GM18498 (cell line): Measurements from ENCODE around the gene KCNJ9.
"Not testable (repeated sequence)": the region's sequence is repeated elsewhere in the genome, so short reads cannot be mapped to it uniquely, and the experiment has no call there.

Source experiments
- ATAC-seq: cut with Tn5 transposase; IDR thresholded peaks from one replicate; pipeline ENCODE4 v1.9.1; 2021; ENCODE audit warnings: mild to moderate bottlenecking, moderate library complexity; ENCODE audit not compliant: unreplicated experiment

Gene KCNJ9

GRCh38 chr1:160123726-160124125, 42.4 kb downstream of the KCNJ9 start:
- no peak for ATAC-seq

GRCh38 chr1:160124705-160125478, 43.6 kb downstream of the KCNJ9 start:
- no peak for ATAC-seq

GRCh38 chr1:160125746-160126145, 44.4 kb downstream of the KCNJ9 start:
- no peak for ATAC-seq

- ATAC-seq = not testable (repeated sequence)
Measured at GRCh38 chr1:160126342-160126741, 45.0 kb downstream of the KCNJ9 start.

DNA sequence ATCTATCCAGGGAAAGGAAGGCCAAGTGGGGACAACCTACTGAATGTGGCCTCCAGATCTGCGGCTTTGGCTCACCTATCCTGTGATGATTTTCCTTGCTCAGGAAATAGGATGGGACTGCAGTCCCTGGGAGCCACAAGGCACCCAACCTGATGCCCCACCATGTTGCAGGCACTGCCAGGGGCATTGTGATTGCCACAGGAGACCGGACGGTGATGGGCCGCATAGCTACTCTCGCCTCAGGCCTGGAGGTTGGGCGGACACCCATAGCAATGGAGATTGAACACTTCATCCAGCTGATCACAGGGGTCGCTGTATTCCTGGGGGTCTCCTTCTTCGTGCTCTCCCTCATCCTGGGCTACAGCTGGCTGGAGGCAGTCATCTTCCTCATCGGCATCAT, 46.0 kb downstream of the KCNJ9 start:
- no peak for ATAC-seq

DNA sequence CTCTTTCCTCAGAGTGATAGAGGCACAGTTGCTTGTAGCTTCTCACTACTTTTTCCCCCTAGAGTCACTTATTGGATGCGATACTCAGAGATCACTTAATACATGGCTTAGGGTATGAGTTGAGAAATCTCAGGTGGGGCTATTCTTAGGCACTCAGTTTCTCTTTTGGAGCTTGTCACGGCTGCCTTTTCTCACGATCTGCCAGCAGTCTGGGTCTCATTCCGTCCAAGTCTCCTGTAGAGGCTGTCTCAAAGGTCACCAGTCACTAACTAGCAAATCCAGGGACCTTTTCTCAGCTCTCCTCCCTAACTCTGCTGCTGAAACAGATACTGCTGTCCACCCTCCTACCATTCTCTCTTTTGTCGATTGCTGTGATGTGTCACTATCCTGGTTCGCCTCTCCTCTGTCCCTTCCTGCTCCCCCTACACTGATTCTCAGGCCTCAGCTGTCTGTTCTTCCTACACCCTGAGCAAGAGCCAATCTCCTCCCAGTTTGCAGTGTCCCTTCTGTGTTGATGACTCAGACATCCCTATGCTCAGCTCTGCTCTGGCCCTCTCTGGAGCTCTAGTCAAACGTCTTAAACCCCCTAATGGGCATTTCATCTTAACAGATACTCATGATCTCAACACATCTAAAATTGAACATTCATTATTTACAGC, 46.7 kb downstream of the KCNJ9 start:
- no peak for ATAC-seq

GRCh38 chr1:160128636-160129035, 47.3 kb downstream of the KCNJ9 start:
- no peak for ATAC-seq

- ATAC-seq = no peak
Measured at GRCh38 chr1:160129046-160129445, 47.7 kb downstream of the KCNJ9 start.

DNA sequence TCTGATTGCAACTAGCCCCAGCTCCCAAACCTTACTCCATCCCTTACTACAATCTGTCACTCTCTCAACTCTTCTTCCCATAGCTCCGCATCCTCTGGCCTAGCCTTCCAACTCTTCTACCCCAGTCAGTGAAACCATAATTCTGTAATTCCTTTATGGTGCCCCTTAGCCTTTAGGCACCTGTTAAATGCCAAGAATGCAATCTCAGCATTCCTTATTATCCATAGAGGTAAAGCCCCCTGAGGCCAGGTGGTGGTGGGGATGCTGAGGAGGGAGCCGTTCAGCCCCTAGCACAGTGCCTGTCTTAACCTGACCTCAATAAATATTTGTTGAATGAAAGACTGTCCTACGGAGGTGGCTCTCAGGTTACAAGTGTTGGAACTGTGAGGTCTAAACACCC, 48.2 kb downstream of the KCNJ9 start:
- ATAC-seq = no peak

DNA sequence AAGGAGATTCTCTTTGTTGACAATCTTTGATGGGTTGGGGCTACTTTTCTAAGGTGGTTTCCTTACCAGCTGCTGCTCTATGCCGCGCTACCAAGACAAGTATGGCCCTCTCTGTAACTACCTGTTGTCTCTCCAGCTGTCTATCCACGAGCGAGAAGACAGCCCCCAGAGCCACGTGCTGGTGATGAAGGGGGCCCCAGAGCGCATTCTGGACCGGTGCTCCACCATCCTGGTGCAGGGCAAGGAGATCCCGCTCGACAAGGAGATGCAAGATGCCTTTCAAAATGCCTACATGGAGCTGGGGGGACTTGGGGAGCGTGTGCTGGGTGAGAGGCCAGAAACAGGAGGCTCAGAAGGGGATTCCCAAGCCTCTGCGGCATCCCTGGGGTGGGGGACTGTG, 48.6 kb downstream of the KCNJ9 start:
- ATAC-seq = no peak

- ATAC-seq = no peak
Measured at GRCh38 chr1:160130486-160130885, 49.1 kb downstream of the KCNJ9 start.

DNA sequence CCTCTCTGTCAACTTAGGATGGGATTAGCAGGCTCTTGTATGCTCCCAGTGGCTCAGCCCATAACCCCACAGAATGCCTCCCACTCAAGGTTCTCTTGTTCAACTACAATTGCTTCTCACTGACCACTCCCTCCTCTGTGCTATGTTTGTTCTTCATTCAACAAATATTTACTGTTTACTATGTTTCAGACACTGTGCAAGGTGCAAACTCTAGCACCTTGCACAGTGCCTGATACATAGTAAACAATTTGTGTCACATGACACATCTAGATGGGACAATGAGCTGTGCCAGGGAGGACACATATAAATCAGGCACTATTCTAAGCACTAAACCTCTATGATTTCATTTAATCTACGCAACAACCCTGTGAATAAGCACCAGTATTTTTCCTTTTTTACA, 49.6 kb downstream of the KCNJ9 start:
- ATAC-seq = no peak

DNA sequence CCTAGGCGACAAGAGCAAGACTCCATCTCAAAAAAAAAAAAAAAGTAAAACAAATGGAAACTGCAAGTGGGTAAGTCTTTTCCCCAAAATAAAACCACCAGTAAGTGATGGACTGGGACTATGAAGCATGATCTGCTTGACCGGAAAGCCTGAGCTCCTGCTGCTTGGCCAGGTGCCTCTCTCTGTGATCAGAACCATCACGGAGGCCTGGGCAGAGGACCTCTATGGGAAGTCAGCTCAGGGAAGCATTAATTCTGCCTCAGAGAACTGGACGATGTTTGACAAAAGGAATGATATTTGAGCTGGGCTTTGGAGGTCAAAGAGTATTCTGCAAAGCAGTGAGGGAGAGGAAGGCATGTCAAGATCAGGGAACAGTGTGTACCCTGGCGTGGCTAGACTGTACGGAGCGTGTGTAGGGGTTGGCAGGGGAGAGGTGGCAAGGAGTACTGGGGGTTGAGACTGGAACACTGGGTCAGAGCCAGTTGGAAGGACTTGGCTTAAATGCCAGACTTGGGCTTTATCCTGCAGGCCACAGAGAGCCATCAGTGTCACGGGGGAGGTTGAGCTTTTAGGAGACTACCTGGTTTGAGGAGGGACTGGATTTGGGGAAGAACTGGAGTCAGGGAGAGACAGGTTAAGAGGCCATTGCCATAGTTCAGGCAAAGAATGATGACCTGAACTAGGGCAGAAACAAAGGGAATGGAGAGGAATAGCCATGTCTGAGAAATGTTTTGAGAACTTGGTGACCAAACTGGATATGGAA, 50.6 kb downstream of the KCNJ9 start:
- ATAC-seq = no peak

DNA sequence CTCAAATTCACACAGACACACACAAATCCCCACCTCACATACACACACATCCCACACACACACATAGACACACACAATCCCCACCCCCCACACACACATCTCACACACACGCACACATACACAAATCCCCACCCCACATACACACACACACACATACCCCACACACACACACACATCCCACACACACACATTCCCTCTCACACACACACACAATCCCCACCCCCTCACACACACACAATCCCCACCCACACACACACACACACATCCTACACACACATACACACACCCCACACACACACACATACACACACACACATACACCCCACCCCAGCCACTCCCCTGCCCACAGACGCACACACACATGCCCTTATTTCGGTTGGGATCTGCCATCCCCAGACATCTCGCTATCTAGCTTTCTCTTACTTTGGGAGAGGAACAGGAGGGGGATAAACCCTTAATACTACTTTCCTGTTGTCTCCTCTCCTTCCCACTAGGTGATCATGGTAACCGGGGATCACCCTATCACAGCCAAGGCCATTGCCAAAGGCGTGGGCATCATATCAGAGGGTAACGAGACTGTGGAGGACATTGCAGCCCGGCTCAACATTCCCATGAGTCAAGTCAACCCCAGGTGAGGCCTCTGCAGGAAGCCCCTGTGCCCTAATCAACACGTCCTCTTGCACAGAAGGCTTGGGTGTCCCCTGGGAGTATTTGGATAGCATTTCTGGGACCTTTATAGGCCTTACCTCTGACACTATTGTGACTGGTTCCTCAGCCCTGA, 52.8 kb downstream of the KCNJ9 start:
- ATAC-seq = no peak

DNA sequence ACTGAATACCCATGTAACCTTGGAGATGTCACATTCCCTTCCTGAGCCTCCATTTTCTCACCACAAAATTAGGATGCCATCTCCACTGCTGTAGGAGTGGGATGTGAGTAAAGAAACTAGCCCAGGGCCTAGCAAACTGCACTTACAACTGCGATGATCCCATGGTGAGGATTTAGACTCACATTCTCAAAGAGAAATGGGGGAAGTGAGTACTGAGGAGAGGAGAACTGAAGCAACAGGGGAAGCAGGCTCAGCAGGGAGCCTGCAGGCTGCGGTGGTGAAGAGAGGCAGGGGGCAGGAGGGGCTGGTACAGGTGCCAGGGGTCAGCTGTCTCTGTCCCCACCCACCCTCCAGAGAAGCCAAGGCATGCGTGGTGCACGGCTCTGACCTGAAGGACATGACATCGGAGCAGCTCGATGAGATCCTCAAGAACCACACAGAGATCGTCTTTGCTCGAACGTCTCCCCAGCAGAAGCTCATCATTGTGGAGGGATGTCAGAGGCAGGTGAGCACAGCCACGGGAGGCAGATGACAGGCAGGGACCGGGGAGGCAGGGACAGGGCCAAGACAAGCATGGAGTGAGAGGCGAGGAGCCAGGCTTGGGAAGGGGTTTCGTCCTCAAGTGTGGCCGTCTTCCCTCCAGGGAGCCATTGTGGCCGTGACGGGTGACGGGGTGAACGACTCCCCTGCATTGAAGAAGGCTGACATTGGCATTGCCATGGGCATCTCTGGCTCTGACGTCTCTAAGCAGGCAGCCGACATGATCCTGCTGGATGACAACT, 53.6 kb downstream of the KCNJ9 start:
- no peak for ATAC-seq

- ATAC-seq = no peak
Measured at GRCh38 chr1:160136121-160136925, 55.0 kb downstream of the KCNJ9 start.

DNA sequence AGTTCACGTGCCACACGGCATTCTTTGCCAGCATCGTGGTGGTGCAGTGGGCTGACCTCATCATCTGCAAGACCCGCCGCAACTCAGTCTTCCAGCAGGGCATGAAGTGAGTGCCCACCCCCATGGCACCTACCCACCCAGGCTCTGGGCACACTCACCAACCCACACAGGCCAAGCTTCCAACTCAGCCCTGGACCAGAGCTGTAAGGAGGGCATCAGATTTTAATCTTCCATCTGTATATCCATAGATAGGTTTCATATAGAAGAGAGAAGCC, 55.5 kb downstream of the KCNJ9 start:
- ATAC-seq = no peak

DNA sequence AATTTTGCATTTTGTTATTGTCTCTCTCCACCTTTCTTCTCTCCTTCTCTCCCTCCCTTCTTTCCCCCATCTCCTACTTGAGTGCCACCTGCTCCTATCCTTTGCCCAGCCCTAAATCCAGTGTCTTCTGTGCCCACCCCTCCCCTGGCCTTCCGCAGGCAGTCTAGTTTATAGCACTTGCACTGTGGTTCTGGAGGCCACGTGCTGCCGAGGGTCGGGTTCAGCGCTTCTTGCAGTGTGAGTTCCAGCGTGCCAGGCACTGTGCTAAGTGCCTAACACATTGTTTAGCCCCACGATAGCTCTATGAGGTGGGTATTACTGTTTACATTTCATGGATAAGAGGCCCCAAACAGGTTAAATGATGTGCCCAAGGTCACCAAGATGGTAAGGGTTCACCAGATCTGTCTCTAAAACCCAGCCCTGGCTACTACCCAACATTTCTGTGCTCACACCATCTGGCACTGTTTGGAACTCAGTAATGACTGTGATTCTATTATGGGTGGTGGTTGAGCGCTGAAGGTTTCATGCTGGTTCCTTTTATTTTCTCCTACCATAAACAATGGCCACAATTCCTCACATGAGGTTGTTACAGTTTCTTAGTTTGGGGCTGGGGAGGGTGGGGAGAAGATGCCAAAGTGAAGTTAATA, 56.0 kb downstream of the KCNJ9 start:
- ATAC-seq = no peak

DNA sequence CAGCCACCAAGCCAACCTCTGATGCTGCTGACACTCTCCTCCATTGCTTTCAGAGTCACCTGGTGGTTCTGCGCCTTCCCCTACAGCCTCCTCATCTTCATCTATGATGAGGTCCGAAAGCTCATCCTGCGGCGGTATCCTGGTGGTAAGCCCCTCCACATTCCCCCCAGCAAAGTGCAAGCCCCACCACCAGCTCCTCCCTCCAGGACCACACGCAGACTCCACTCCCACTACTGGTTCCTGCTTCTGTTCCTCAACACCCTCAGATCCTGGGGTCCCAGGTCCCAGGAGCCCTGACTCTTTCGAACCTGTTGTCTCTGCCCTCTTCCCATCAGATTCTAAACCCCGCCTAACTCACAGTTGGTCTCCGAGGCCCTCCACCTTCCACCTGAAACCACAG, 58.5 kb downstream of the KCNJ9 start:
- no peak for ATAC-seq
